OCI-LY7 (cell line): Measurements from ENCODE around the gene PRPF38A. TPM values are rescaled to one million over a fixed set of nuclear protein-coding genes. Genes with fewer than 3 reads are reported as not detected.

Source experiments
- BruUV-seq: library from RNA; stranded (reverse); fragments of 400-500 nt; replicated peaks from 2 replicates; lab custom pipeline; 2021; lab: Mats Ljungman, UMichigan
- CTCF ChIA-PET: fragments of 300-600 bp; sonication (Branson Sonifier 250); formaldehyde crosslinking; loops from one replicate; lab custom pipeline; 2022; ENCODE audit warnings: antibody characterized with exemption; ENCODE audit not compliant: unreplicated experiment; lab: Charles Lee
- POLR2A ChIA-PET: fragments of 300-600 bp; sonication (Branson Sonifier 250); formaldehyde crosslinking; loops from one replicate; lab custom pipeline; 2022; ENCODE audit warnings: antibody characterized with exemption; lab: Charles Lee
- DNase-seq: peaks from one replicate; pipeline ENCODE4 v3.0.0-alpha.2; 2015; ENCODE audit warnings: low spot score
- H2AFZ ChIP-seq: fragments of 200-600 bp; sonication (generic), shearing (Covaris generic); 2 replicates; pipeline ENCODE4 v1.6.1; 2014; ENCODE audit warnings: mild to moderate bottlenecking, antibody characterized with exemption, low read length, moderate library complexity
- H3K27ac ChIP-seq: fragments of 200-600 bp; sonication (generic); 2 replicates; pipeline ENCODE4 v1.5.1; 2014; ENCODE audit warnings: mixed run types, low read depth, mild to moderate bottlenecking, moderate library complexity, low read length, inconsistent platforms; ENCODE audit not compliant: poor library complexity, severe bottlenecking
- H3K36me3 ChIP-seq: fragments of 200-600 bp; sonication (generic); 2 replicates; pipeline ENCODE4 v1.6.1; 2014; ENCODE audit warnings: mild to moderate bottlenecking, antibody characterized with exemption, low read length, moderate library complexity, mixed read lengths; ENCODE audit not compliant: insufficient read depth
- H3K4me1 ChIP-seq: fragments of 200-600 bp; sonication (generic); 2 replicates; pipeline ENCODE4 v1.5.1; 2014; ENCODE audit warnings: mild to moderate bottlenecking, low read length; ENCODE audit not compliant: insufficient read depth, poor library complexity, severe bottlenecking
- H3K4me2 ChIP-seq: fragments of 200-600 bp; sonication (generic); 2 replicates; pipeline ENCODE4 v1.6.1; 2014; ENCODE audit warnings: mild to moderate bottlenecking, low read length
- H3K4me3 ChIP-seq: fragments of 200-600 bp; sonication (generic); 2 replicates; pipeline ENCODE4 v1.5.1; 2014; ENCODE audit warnings: mild to moderate bottlenecking, low read depth, low read length; ENCODE audit not compliant: poor library complexity, severe bottlenecking
- H3K79me2 ChIP-seq: fragments of 200-600 bp; sonication (generic); 2 replicates; pipeline ENCODE4 v1.6.1; 2016; ENCODE audit warnings: low read depth, mild to moderate bottlenecking, low read length, moderate library complexity, mixed read lengths; ENCODE audit not compliant: insufficient read depth
- H3K9me2 ChIP-seq: fragments of 200-600 bp; sonication (generic); 2 replicates; pipeline ENCODE4 v1.6.1; 2016; ENCODE audit warnings: mild to moderate bottlenecking, low read length, mixed read lengths; ENCODE audit not compliant: insufficient read depth
- H3K9me3 ChIP-seq: fragments of 200-600 bp; sonication (generic); 2 replicates; pipeline ENCODE4 v1.6.1; 2014; ENCODE audit warnings: mild to moderate bottlenecking, mixed run types, low read length, mixed read lengths
- H4K20me1 ChIP-seq: fragments of 200-600 bp; sonication (generic); 2 replicates; pipeline ENCODE4 v1.6.1; 2014; ENCODE audit warnings: mild to moderate bottlenecking, antibody characterized with exemption, low read length, moderate library complexity, mixed read lengths; ENCODE audit not compliant: insufficient read depth
- CTCF ChIP-seq: fragments of 200-600 bp; sonication (generic); conservative IDR thresholded peaks from 2 replicates; pipeline ENCODE4 v1.5.1; 2014; ENCODE audit warnings: mild to moderate bottlenecking, antibody characterized with exemption, low read length, moderate library complexity, mixed read lengths
- EZH2phosphoT487 ChIP-seq: fragments of 200-600 bp; sonication (generic); IDR thresholded peaks from 2 replicates; pipeline ENCODE4 v1.6.1; 2018; ENCODE audit warnings: low read depth, borderline replicate concordance, mild to moderate bottlenecking, mixed run types, antibody characterized with exemption, low read length, moderate library complexity, mixed read lengths
- intact Hi-C: fragments of 100-400 bp; cut with micrococcal nuclease; formaldehyde crosslinking; loops from one replicate; pipeline ENCODE4 v1.10.0; 2022; ENCODE audit not compliant: unreplicated experiment
- total RNA-seq, 2 experiments: library from RNA; depleted of rRNA in 1 of 2; stranded (reverse); fragments of >200 nt in 1 of 2; shearing (Covaris generic) in 1 of 2; gene quantifications; 2 replicates each; pipeline ENCODE4 v1.2.3, GENCODE V29; 2014 to 2022

The PRPF38A gene
- total RNA-seq, 2 experiments from 2014 or later: 23.6 to 82.3 TPM

- no peaks in the 10 kb centered on the region for H3K9me2 ChIP-seq
- intact Hi-C loops: no loop called here
- H2AFZ ChIP-seq: no peak overlapping the region
- H3K4me1 ChIP-seq: no peaks in the 10 kb centered on the region
- TF ChIP-seq CTCF: no peak
- no peak for TF ChIP-seq EZH2phosphoT487
- no peaks in the 10 kb centered on the region for H4K20me1 ChIP-seq
- no peak overlapping the region for H3K27ac ChIP-seq
- no peak overlapping the region for H3K4me2 ChIP-seq
- H3K4me3 ChIP-seq: no peak overlapping the region
- no TSS peak for BruUV-seq
- ChIA-PET POLR2A (no interaction called here), CTCF (no interaction called here)
- no peak for DNase-seq
- H3K79me2 ChIP-seq: no peaks in the 10 kb centered on the region
- H3K9me3 ChIP-seq: no peaks in the 10 kb centered on the region
- peaks cover 96% of the 10 kb centered on the region for H3K36me3 ChIP-seq
Observed at GRCh38 chr1:52355847-52356505, 48.4 kb upstream of the PRPF38A start.

GRCh38 chr1:52356818-52357355 lies 47.5 kb upstream of the PRPF38A start:
- Histone ChIP-seq H2AFZ (no peak overlapping the region), H3K36me3 (peaks cover 98% of the 10 kb centered on the region), H4K20me1 (no peaks in the 10 kb centered on the region), H3K4me1 (no peaks in the 10 kb centered on the region), H3K79me2 (no peaks in the 10 kb centered on the region), H3K4me3 (no peak overlapping the region), H3K27ac (no peak overlapping the region), H3K9me2 (no peaks in the 10 kb centered on the region), H3K4me2 (no peak overlapping the region), H3K9me3 (no peaks in the 10 kb centered on the region)
- intact Hi-C loops: no loop called here
- CTCF ChIA-PET: no interaction called here
- BruUV-seq: no TSS peak
- no peak for TF ChIP-seq CTCF
- TF ChIP-seq EZH2phosphoT487: no peak
- POLR2A ChIA-PET: no interaction called here
- DNase-seq: no peak

- H2AFZ ChIP-seq: no peak overlapping the region
- no peak overlapping the region for H3K4me3 ChIP-seq
- peaks cover 99% of the 10 kb centered on the region for H3K36me3 ChIP-seq
- TF ChIP-seq EZH2phosphoT487 (no peak), CTCF (no peak)
- no TSS peak for BruUV-seq
- H3K4me1 ChIP-seq: no peaks in the 10 kb centered on the region
- CTCF ChIA-PET: no interaction called here
- intact Hi-C loops: no loop called here
- no peaks in the 10 kb centered on the region for H3K9me3 ChIP-seq
- no peaks in the 10 kb centered on the region for H3K9me2 ChIP-seq
- no peaks in the 10 kb centered on the region for H4K20me1 ChIP-seq
- DNase-seq: no peak
- H3K27ac ChIP-seq: no peak overlapping the region
- H3K79me2 ChIP-seq: no peaks in the 10 kb centered on the region
- H3K4me2 ChIP-seq: no peak overlapping the region
- POLR2A ChIA-PET: no interaction called here
Observed at GRCh38 chr1:52357397-52357796, 47.0 kb upstream of the PRPF38A start.
